Measurements from ENCODE around the gene CPNE5. TPM values are rescaled to one million over a fixed set of nuclear protein-coding genes. Genes with fewer than 3 reads are reported as not detected.

Gene CPNE5
- total and polyA plus RNA-seq, 12 donors: 0.26 to 3.5 (median 1.1) TPM; not detected in 1

- intact Hi-C loops (cut with DNase I): no loop called here
Observed at GRCh38 chr6:36700831-36701230, 138.4 kb downstream of the CPNE5 start.

GRCh38 chr6:36700071-36700812, 139.0 kb downstream of the CPNE5 start:
- H3K9me3 ChIP-seq (replicated peaks in 1 of 3): no peaks in the 10 kb centered on the region
- H3K36me3 ChIP-seq (replicated peaks in 1 of 2): no peaks in the 10 kb centered on the region
- intact Hi-C loops (cut with DNase I): no loop called here
- no peaks in the 10 kb centered on the region for H3K27me3 ChIP-seq
- no peaks in the 10 kb centered on the region for H3K4me1 ChIP-seq (replicated peaks in 1 of 2)
- no peak for DNase-seq
- 82 to 90% (median 90%) methylated on average over 7 of the region's 7 CpGs for WGBS, 4 donors
- TF ChIP-seq POLR2A (IDR thresholded peaks at IDR 0.05): no peak
- no peak for TF ChIP-seq CTCF (IDR thresholded peaks at IDR 0.05)
- no peak overlapping the region for H3K4me3 ChIP-seq
- no peak overlapping the region for H3K27ac ChIP-seq

More at GRCh38 chr6:36700831-36701230, 138.4 kb downstream of the CPNE5 start:
- Histone ChIP-seq H3K4me1 (replicated peaks in 1 of 2) (no peaks in the 10 kb centered on the region), H3K27ac (no peak overlapping the region), H3K27me3 (no peaks in the 10 kb centered on the region), H3K36me3 (replicated peaks in 1 of 2) (no peaks in the 10 kb centered on the region), H3K9me3 (replicated peaks in 1 of 3) (no peaks in the 10 kb centered on the region), H3K4me3 (no peak overlapping the region)
- 74 to 94% (median 83%) methylated on average over 3 of the region's 3 CpGs for WGBS, 4 donors
- DNase-seq: no peak
- TF ChIP-seq CTCF (IDR thresholded peaks at IDR 0.05) (no peak), POLR2A (IDR thresholded peaks at IDR 0.05) (no peak)

- H3K9me3 ChIP-seq (replicated peaks in 1 of 3): no peaks in the 10 kb centered on the region
- no peak for TF ChIP-seq CTCF (IDR thresholded peaks at IDR 0.05)
- no peak overlapping the region for H3K4me3 ChIP-seq
- H3K27ac ChIP-seq: no peak overlapping the region
- no peaks in the 10 kb centered on the region for H3K27me3 ChIP-seq
- H3K36me3 ChIP-seq (replicated peaks in 1 of 2): no peaks in the 10 kb centered on the region
- 56 to 92% (median 74%) methylated on average over 5 to 7 of the region's 7 CpGs for WGBS, 4 donors
- peak in 1 of 7 donors; percentile 2 for DNase-seq
- H3K4me1 ChIP-seq (replicated peaks in 1 of 2): no peaks in the 10 kb centered on the region
- intact Hi-C loops (cut with DNase I): no loop called here
Observed at GRCh38 chr6:36699348-36699747, 139.9 kb downstream of the CPNE5 start.

- 81 to 90% (median 86%) methylated on average over 7 to 8 of the region's 8 CpGs for WGBS, 4 donors
Observed at GRCh38 chr6:36698871-36699271, 140.4 kb downstream of the CPNE5 start.

More at GRCh38 chr6:36698871-36699271, 140.4 kb downstream of the CPNE5 start:
- Histone ChIP-seq H3K9me3 (replicated peaks in 1 of 3) (no peaks in the 10 kb centered on the region), H3K27me3 (no peaks in the 10 kb centered on the region), H3K36me3 (replicated peaks in 1 of 2) (no peaks in the 10 kb centered on the region), H3K4me3 (no peak overlapping the region), H3K4me1 (replicated peaks in 1 of 2) (no peaks in the 10 kb centered on the region), H3K27ac (no peak overlapping the region)
- TF ChIP-seq CTCF (IDR thresholded peaks at IDR 0.05) (no peak), POLR2A (IDR thresholded peaks at IDR 0.05) (no peak)
- intact Hi-C loops (cut with DNase I): no loop called here
- DNase-seq: no peak

All from adrenal gland (tissue), 12 donors.